Panc1 (cell line): ENCODE measurements around the gene OR9A2. TPM values are rescaled to one million over a fixed set of nuclear protein-coding genes. Genes with fewer than 3 reads are reported as not detected.

Experiments used
- ATAC-seq: fragments of 200-7000 bp; cut with Tn5 transposase; 2 replicates; pipeline ENCODE4 v1.9.1; 2020; ENCODE audit warnings: mild to moderate bottlenecking, moderate library complexity
- BruUV-seq: library from RNA; stranded (reverse); fragments of 400-500 nt; replicated peaks from 2 replicates; lab custom pipeline; 2021; lab: Mats Ljungman, UMichigan
- CTCF ChIA-PET: fragments of 300-600 bp; sonication (Branson Sonifier 250); formaldehyde crosslinking; loops from one replicate; lab custom pipeline; 2022; ENCODE audit warnings: antibody characterized with exemption; lab: Charles Lee
- POLR2A ChIA-PET: fragments of 300-600 bp; sonication (Branson Sonifier 250); formaldehyde crosslinking; loops from one replicate; lab custom pipeline; 2022; ENCODE audit warnings: antibody characterized with exemption; lab: Charles Lee
- DNase-seq: peaks from one replicate; pipeline ENCODE4 v3.0.0-alpha.2; 2010; ENCODE audit warnings: low read depth, low spot score
- H3K27ac ChIP-seq: 2 replicates; pipeline ENCODE4 v1.5.1; 2011; ENCODE audit warnings: mild to moderate bottlenecking, low read length, inconsistent platforms
- H3K27me3 ChIP-seq: fragments of 200-500 bp; sonication (Bioruptor generic); 2 replicates; pipeline ENCODE4 v1.6.0; 2014; ENCODE audit warnings: low read length, inconsistent platforms; ENCODE audit not compliant: control insufficient read depth, insufficient read depth
- H3K36me3 ChIP-seq: fragments of 200-500 bp; sonication (Bioruptor generic); 2 replicates; pipeline ENCODE4 v1.5.1; 2014; ENCODE audit warnings: inconsistent platforms, mild to moderate bottlenecking, low read length, moderate library complexity; ENCODE audit not compliant: control insufficient read depth, insufficient read depth
- H3K4me1 ChIP-seq: 2 replicates; pipeline ENCODE4 v1.5.1; 2011; ENCODE audit warnings: inconsistent platforms, mild to moderate bottlenecking, low read length, moderate library complexity; ENCODE audit not compliant: control insufficient read depth, insufficient read depth
- H3K4me3 ChIP-seq, 2 experiments: 2 replicates each; pipeline ENCODE4 v1.5.1; 2011 to 2012; ENCODE audit warnings: low read depth in 2 of 2, low read length in 2 of 2, mild to moderate bottlenecking in 2 of 2, inconsistent platforms in 1 of 2, moderate library complexity in 1 of 2
- H3K9me3 ChIP-seq: fragments of 200-500 bp; sonication (Bioruptor generic); 2 replicates; pipeline ENCODE4 v1.5.1; 2014; ENCODE audit warnings: low read depth, mild to moderate bottlenecking, inconsistent platforms, low read length, moderate library complexity; ENCODE audit not compliant: control insufficient read depth, insufficient read depth
- CTCF ChIP-seq: fragments of 450-650 bp; IDR thresholded peaks from 2 replicates; pipeline ENCODE4 v1.5.1; 2017; ENCODE audit warnings: mild to moderate bottlenecking
- POLR2AphosphoS5 ChIP-seq: IDR thresholded peaks from 2 replicates; pipeline ENCODE4 v1.6.1; 2012; ENCODE audit warnings: mild to moderate bottlenecking, low read depth, low read length, moderate library complexity
- REST ChIP-seq, 2 experiments: IDR thresholded peaks; 2 replicates each; pipeline ENCODE4 v1.6.1; 2011 to 2012; ENCODE audit warnings: low read depth in 2 of 2, control low read depth in 1 of 2, low read length in 1 of 2, mild to moderate bottlenecking in 1 of 2, moderate library complexity in 1 of 2; ENCODE audit not compliant: insufficient read depth in 1 of 2
- SIN3A ChIP-seq: IDR thresholded peaks from 2 replicates; pipeline ENCODE4 v1.6.1; 2012; ENCODE audit warnings: low read depth, mild to moderate bottlenecking, low read length, moderate library complexity, borderline replicate concordance; ENCODE audit not compliant: insufficient read depth
- TCF7L2 ChIP-seq: IDR thresholded peaks from 2 replicates; pipeline ENCODE4 v1.6.1; 2011; ENCODE audit warnings: mild to moderate bottlenecking, low read depth, low read length, inconsistent platforms
- in situ Hi-C: cut with HindIII; loops from 2 replicates; pipeline ENCODE4 v1.10.0; 2016; ENCODE audit warnings: low sequenced_read_pairs, low pct_unique_long_range_greater_than_20kb
- intact Hi-C: fragments of 100-400 bp; cut with micrococcal nuclease; formaldehyde crosslinking; loops from one replicate; pipeline ENCODE4 v1.10.0; 2022; ENCODE audit not compliant: unreplicated experiment
- total RNA-seq: library from RNA; stranded (reverse); gene quantifications from one replicate; pipeline ENCODE4 v1.2.1, GENCODE V29; 2021; ENCODE audit not compliant: unreplicated experiment

OR9A2 gene
- total RNA-seq, 1 experiment from 2014 or later = not detected

- CTCF ChIA-PET = no interaction called here
- no peaks in the 10 kb centered on the region for H3K27me3 ChIP-seq
- POLR2A ChIA-PET = no interaction called here
- H3K4me3 ChIP-seq = no peak overlapping the region
- H3K27ac ChIP-seq = no peak overlapping the region
- H3K4me1 ChIP-seq = no peaks in the 10 kb centered on the region
- DNase-seq = no peak
- no peak for TF ChIP-seq POLR2AphosphoS5
- TF ChIP-seq REST (IDR thresholded peaks at IDR 0.05; ENCODE audit: insufficient read depth in 1 of 2, low read depth in 2 of 2, low read length in 1 of 2) = no peak
- TF ChIP-seq SIN3A = no peak
- TF ChIP-seq TCF7L2 = no peak
- no peak for TF ChIP-seq CTCF
- H3K36me3 ChIP-seq = no peaks in the 10 kb centered on the region
- no TSS peak for BruUV-seq
- no peaks in the 10 kb centered on the region for H3K9me3 ChIP-seq
- intact Hi-C loops = no loop called here
- in situ Hi-C loops = no loop called here
- no peak for ATAC-seq
Observed at GRCh38 chr7:143073556-143073955, 46.6 kb upstream of the OR9A2 start.

- H3K4me3 ChIP-seq = no peak overlapping the region
- H3K36me3 ChIP-seq = no peaks in the 10 kb centered on the region
- ATAC-seq (no peak), DNase-seq (no peak)
- no peak overlapping the region for H3K27ac ChIP-seq
- TF ChIP-seq CTCF = no peak
- TF ChIP-seq POLR2AphosphoS5 = no peak
- no peak for TF ChIP-seq REST (IDR thresholded peaks at IDR 0.05; ENCODE audit: insufficient read depth in 1 of 2, low read depth in 2 of 2, low read length in 1 of 2)
- no peak for TF ChIP-seq TCF7L2
- no peak for TF ChIP-seq SIN3A
- BruUV-seq = no TSS peak
- ChIA-PET CTCF (no interaction called here), POLR2A (no interaction called here)
- no peaks in the 10 kb centered on the region for H3K4me1 ChIP-seq
- in situ Hi-C loops = no loop called here
- no peaks in the 10 kb centered on the region for H3K27me3 ChIP-seq
- H3K9me3 ChIP-seq = no peaks in the 10 kb centered on the region
- intact Hi-C loops = no loop called here
Observed at GRCh38 chr7:143069912-143070500, 43.1 kb upstream of the OR9A2 start.
